Gastroesophageal sphincter (tissue), 4 donors: ENCODE data around the gene FFAR3. TPM values are rescaled to one million over a fixed set of nuclear protein-coding genes. Genes with fewer than 3 reads are reported as not detected.

Experiments used
- ATAC-seq: fragments of 150-250 bp; one replicate; pipeline ENCODE4 v1.9.1; 2016; ENCODE audit warnings: mild to moderate bottlenecking, moderate library complexity
- H3K27ac ChIP-seq, 4 donors: fragments of 200-600 bp; sonication (generic) in 3 of 4; 1 replicate in 3 of 4; 2 replicates in 1 of 4; pipeline ENCODE4 v1.5.1; 2016 to 2019
- H3K27me3 ChIP-seq: fragments of 200-600 bp; sonication (generic); one replicate; pipeline ENCODE4 v1.5.1; 2019
- H3K36me3 ChIP-seq, 2 donors: fragments of 200-600 bp; sonication (generic); one replicate each; pipeline ENCODE4 v1.5.1; 2019; ENCODE audit warnings: control low read depth in 1 of 2
- H3K4me1 ChIP-seq, 3 donors: fragments of 200-600 bp; sonication (generic); 1 replicate in 2 of 3; 2 replicates in 1 of 3; pipeline ENCODE4 v1.5.1; 2016 to 2019; ENCODE audit warnings: control low read depth in 2 of 3
- H3K4me3 ChIP-seq, 2 donors: fragments of 200-600 bp; sonication (generic); one replicate each; pipeline ENCODE4 v1.5.1; 2019; ENCODE audit warnings: mild to moderate bottlenecking in 1 of 2, moderate library complexity in 1 of 2
- H3K9me3 ChIP-seq, 3 donors: fragments of 200-600 bp; sonication (generic); one replicate each; pipeline ENCODE4 v1.5.1; 2017 to 2019; ENCODE audit warnings: control low read depth in 2 of 3
- CTCF ChIP-seq, 4 experiments: fragments of 200-600 bp in 2 of 4; fragments of 450-650 bp in 2 of 4; sonication (generic) in 1 of 4; IDR thresholded peaks; one replicate each; pipeline ENCODE4 v1.5.1; 2017 to 2019; ENCODE audit warnings: antibody characterized with exemption in 4 of 4, mild to moderate bottlenecking in 2 of 4, moderate library complexity in 2 of 4
- EP300 ChIP-seq: sonication (generic); formaldehyde crosslinking; IDR thresholded peaks from one replicate; pipeline ENCODE4 v1.6.1; 2017; ENCODE audit warnings: antibody characterized with exemption, mild to moderate bottlenecking
- POLR2A ChIP-seq, 2 donors: fragments of 450-650 bp; IDR thresholded peaks; one replicate each; pipeline ENCODE4 v1.6.1; 2017; ENCODE audit warnings: antibody characterized with exemption in 2 of 2, mild to moderate bottlenecking in 2 of 2, moderate library complexity in 1 of 2
- POLR2AphosphoS5 ChIP-seq: sonication (generic); formaldehyde crosslinking; IDR thresholded peaks from one replicate; pipeline ENCODE4 v1.6.1; 2017; ENCODE audit warnings: antibody characterized with exemption
- WGBS, 2 donors: methylation state at CpG; one replicate each; pipeline ENCODE4 v1.1.5; 2018; ENCODE audit warnings: low coverage in 1 of 2; 5-methylcytosine and 5-hydroxymethylcytosine counted together
- total RNA-seq, 4 donors: library from RNA; depleted of rRNA; stranded (reverse); fragments of >200 nt; gene quantifications; one replicate each; pipeline ENCODE4 v1.1.0, GENCODE V29; 2016

Gene FFAR3
- total RNA-seq, 4 donors from 2014 or later, result 0.13 TPM; not detected in 3

DNA sequence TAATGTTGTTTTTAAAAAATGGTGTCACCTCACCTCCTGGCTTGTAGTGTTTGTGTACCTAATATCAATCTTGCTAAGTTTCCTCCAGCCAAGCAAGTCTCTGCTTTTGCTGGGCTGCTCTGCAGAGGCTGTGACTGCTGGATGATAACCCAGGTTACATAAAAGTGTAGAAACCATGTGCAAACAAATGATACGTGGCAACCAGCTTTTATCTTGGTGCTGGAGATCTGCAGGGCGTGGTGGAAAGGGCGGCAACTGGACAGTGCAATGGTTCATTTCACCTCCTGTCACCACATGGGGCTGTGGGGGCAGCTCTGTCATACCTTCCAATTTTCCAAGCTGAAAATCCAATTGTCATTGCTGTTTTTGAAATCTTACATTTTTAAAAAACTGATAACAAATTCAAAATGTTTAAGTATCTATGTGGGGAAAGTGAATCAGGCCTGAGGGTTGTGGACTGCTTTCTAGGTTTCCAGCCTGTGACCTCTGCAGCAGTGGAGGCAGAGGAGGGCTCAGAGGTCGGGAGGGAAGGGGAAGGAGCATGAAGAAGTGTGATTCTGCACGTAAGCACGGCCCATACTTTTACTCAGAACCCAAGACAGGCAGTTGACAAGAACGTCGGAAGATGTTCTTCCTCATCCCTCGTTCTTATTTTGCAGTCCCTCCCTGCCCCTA lies 22.3 kb downstream of the FFAR3 start:
- Histone ChIP-seq H3K36me3 (no peaks in the 10 kb centered on the region), H3K27ac (no peak overlapping the region), H3K9me3 (peaks cover 0 to 5% (median 0%) of the 10 kb centered on the region in 3 donors), H3K27me3 (peaks cover 41% of the 10 kb centered on the region), H3K4me3 (no peak overlapping the region), H3K4me1 (no peaks in the 10 kb centered on the region)
- 52 to 54% methylated on average over 8 to 9 of the region's 9 CpGs for WGBS, 2 donors
- no peak for ATAC-seq
- TF ChIP-seq CTCF (IDR thresholded peaks at IDR 0.05) (no peak), EP300 (no peak), POLR2A (IDR thresholded peaks at IDR 0.05) (no peak), POLR2AphosphoS5 (no peak)

DNA sequence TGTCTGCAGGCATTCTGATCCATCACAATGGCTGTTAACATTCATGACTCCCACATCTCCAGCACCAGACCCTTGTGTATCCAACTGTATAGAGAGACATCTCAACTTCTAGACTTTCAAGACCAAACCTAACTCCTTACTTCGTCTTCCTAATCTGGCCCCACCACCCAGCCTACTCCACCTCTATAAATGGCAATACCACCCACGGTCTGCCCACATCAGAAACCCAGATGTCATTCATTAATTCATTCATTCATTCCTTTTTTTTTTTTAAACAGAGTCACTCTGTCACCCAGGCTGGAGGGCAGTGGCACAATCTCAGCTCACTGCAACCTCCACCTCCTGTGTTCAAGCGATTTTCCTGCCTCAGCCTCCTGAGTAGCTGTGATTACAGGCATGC lies 23.1 kb downstream of the FFAR3 start:
- Histone ChIP-seq H3K27ac (no peak overlapping the region), H3K36me3 (no peaks in the 10 kb centered on the region), H3K9me3 (peaks cover 0 to 5% (median 0%) of the 10 kb centered on the region in 3 donors), H3K27me3 (peaks cover 42% of the 10 kb centered on the region), H3K4me1 (no peaks in the 10 kb centered on the region), H3K4me3 (no peak overlapping the region)
- 67 to 75% methylated on average over 2 to 3 of the region's 3 CpGs for WGBS, 2 donors
- no peak for TF ChIP-seq POLR2A (IDR thresholded peaks at IDR 0.05)
- no peak for ATAC-seq

DNA sequence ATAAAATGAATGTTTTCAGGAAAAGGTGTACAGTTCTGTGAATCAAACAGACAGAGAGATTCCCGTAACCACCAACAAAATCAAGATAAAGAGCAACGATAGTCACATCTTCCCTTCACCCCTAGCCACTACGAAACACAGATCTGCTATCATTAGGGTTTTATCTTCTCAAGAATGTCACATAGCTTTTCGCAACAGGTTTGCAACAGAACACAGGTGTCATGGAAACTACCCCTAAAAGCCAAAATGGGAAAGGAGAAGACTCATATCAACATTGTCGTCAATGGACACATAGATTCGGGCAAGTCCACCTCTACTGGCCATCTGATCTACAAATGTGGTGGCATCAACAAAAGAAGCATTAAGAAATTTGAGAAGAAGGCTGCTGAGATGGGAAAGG lies 23.7 kb downstream of the FFAR3 start:
- no peaks in the 10 kb centered on the region for H3K4me1 ChIP-seq
- no peaks in the 10 kb centered on the region for H3K36me3 ChIP-seq
- H3K27me3 ChIP-seq, result peaks cover 42% of the 10 kb centered on the region
- H3K9me3 ChIP-seq, result peaks cover 0 to 5% (median 0%) of the 10 kb centered on the region in 3 donors
- WGBS, 2 donors, result 90 to 93% methylated on average over 4 of the region's 6 CpGs
- TF ChIP-seq EP300, result no peak
- no peak for TF ChIP-seq POLR2A (IDR thresholded peaks at IDR 0.05)
- no peak for TF ChIP-seq CTCF (IDR thresholded peaks at IDR 0.05)
- no peak for TF ChIP-seq POLR2AphosphoS5
- no peak overlapping the region for H3K27ac ChIP-seq
- no peak for ATAC-seq
- no peak overlapping the region for H3K4me3 ChIP-seq

DNA sequence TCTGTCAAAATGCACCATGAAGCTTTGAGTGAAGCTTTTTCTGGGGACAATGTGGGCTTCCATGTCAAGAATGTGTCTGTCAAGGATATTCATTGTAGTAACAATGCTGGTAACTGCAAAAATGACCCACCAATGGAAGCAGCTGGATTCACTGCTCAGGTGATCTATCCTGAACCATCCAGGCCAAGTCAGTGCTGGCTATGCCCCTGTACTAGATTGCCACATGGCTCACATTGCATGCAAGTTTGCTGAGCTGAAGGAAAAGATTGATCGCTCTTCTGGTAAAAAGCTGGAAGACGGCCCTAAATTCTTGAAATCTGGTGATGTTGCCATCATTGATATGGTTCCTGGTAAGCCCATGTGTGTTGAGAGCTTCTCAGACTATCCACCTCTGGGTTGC lies 25.3 kb downstream of the FFAR3 start:
- no peak for ATAC-seq
- Histone ChIP-seq H3K27ac (no peak overlapping the region), H3K27me3 (peaks cover 50% of the 10 kb centered on the region), H3K36me3 (no peaks in the 10 kb centered on the region), H3K4me1 (no peaks in the 10 kb centered on the region), H3K9me3 (peaks cover 0 to under 1% (median 0%) of the 10 kb centered on the region in 3 donors), H3K4me3 (no peak overlapping the region)
- no peak for TF ChIP-seq POLR2AphosphoS5
- no peak for TF ChIP-seq POLR2A (IDR thresholded peaks at IDR 0.05)
- TF ChIP-seq EP300, result no peak
- TF ChIP-seq CTCF (IDR thresholded peaks at IDR 0.05), result no peak
- 83% methylated on average over 2 of the region's 2 CpGs; no CpG with 5 or more reads in 1 of the 2 donors for WGBS, 2 donors

DNA sequence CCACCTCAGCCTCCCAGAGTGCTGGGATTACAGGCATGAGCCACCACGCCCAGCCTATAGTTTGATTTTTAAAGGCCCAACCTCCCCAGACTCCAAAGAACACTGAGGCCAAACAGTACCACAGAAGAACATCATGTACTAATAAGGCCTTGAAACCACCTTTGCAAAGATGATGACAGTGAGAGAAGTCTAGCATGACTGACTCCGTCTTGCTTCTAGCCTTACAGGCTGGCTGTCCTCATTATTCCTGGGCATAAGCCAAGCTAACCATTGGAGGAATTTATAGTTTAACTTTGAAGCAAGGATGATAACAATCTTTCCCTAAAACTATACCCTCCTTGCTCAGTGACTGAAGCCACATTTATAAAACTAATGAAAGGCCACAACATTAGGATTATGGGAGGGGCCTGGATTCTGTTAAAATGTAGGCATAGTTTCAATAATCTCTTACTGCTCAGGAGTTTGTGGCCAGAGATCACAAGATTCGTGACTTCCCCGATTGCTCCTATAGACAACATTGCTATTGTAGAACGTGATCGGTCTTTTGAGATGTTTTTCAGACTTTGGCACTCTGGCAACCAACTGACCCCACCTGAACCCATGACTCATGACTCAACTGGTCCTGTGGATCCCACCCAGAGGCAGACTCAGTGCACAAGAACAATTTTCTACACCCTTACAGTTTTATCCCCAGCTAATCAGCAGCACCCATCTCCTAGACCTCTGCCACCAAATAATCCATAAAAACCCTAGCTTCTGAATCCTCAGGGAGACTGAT lies 30.2 kb downstream of the FFAR3 start:
- no peaks in the 10 kb centered on the region for H3K36me3 ChIP-seq
- TF ChIP-seq EP300 (no peak), CTCF (IDR thresholded peaks at IDR 0.05) (no peak), POLR2AphosphoS5 (no peak), POLR2A (IDR thresholded peaks at IDR 0.05) (no peak)
- no peak overlapping the region for H3K4me3 ChIP-seq
- no peak for ATAC-seq
- H3K27ac ChIP-seq, result no peak overlapping the region
- H3K27me3 ChIP-seq, result peaks cover 28% of the 10 kb centered on the region
- no peaks in the 10 kb centered on the region for H3K4me1 ChIP-seq
- WGBS, 2 donors, result 84 to 87% methylated on average over 6 of the region's 6 CpGs
- no peaks in the 10 kb centered on the region for H3K9me3 ChIP-seq
